Lung (tissue), 12 donors: ENCODE results near the gene CLN3. TPM values are rescaled to one million over a fixed set of nuclear protein-coding genes. Genes with fewer than 3 reads are reported as not detected.
"Not testable (repeated sequence)": the region's sequence is repeated elsewhere in the genome, so short reads cannot be mapped to it uniquely, and the experiment has no call there.

ENCODE experiments used
- ATAC-seq: fragments of 200-7000 bp; cut with Tn5 transposase; one replicate; pipeline ENCODE4 v1.9.1; 2020; ENCODE audit warnings: moderate number of reproducible peaks; ENCODE audit not compliant: insufficient read depth, low FRiP score
- DNase-seq, 3 donors: peaks; one replicate each; pipeline ENCODE4 v3.0.0-alpha.2; 2013 to 2017
- H3K27ac ChIP-seq, 2 donors: one replicate each; pipeline ENCODE4 v1.5.1; 2013; ENCODE audit warnings: mild to moderate bottlenecking in 2 of 2, moderate library complexity in 2 of 2, control low read depth in 1 of 2, inconsistent platforms in 1 of 2, low read depth in 1 of 2, low read length in 1 of 2
- H3K27me3 ChIP-seq, 3 donors: one replicate each; pipeline ENCODE4 v1.5.1; 2013; ENCODE audit warnings: low read length in 2 of 3; ENCODE audit not compliant: control insufficient read depth in 3 of 3, insufficient read depth in 3 of 3
- H3K36me3 ChIP-seq, 4 donors: one replicate each; pipeline ENCODE4 v1.5.1; 2013; ENCODE audit warnings: low read length in 4 of 4, mild to moderate bottlenecking in 1 of 4, moderate library complexity in 1 of 4; ENCODE audit not compliant: control insufficient read depth in 4 of 4, insufficient read depth in 4 of 4
- H3K4me1 ChIP-seq, 5 donors: one replicate each; pipeline ENCODE4 v1.5.1; 2013; ENCODE audit warnings: low read length in 5 of 5, mild to moderate bottlenecking in 2 of 5, moderate library complexity in 1 of 5; ENCODE audit not compliant: control insufficient read depth in 5 of 5, insufficient read depth in 5 of 5
- H3K4me3 ChIP-seq: one replicate; pipeline ENCODE4 v1.5.1; 2013; ENCODE audit warnings: mild to moderate bottlenecking, control low read depth, moderate library complexity
- H3K9ac ChIP-seq, 2 donors: one replicate each; pipeline ENCODE4 v1.5.1; 2013; ENCODE audit warnings: low read length in 2 of 2, control low read depth in 1 of 2; ENCODE audit not compliant: insufficient read depth in 1 of 2
- H3K9me3 ChIP-seq, 4 donors: one replicate each; pipeline ENCODE4 v1.5.1; 2013; ENCODE audit warnings: low read length in 3 of 4, mild to moderate bottlenecking in 1 of 4, moderate library complexity in 1 of 4; ENCODE audit not compliant: control insufficient read depth in 4 of 4, insufficient read depth in 3 of 4
- WGBS, 2 donors: extraction: QIAGEN DNeasy Blood & Tissue Kit; methylation state at CpG; one replicate each; pipeline ENCODE4 v1.1.7; 2013; 5-methylcytosine and 5-hydroxymethylcytosine counted together
- polyA plus RNA-seq, 2 donors: library from polyadenylated mRNA; stranded (reverse); fragments of 200-250 nt; gene quantifications; one replicate each; pipeline ENCODE4 v1.2.1, GENCODE V29; 2013
- total RNA-seq, 2 donors: library from RNA; depleted of rRNA in 1 of 2; stranded (reverse); fragments of >200 nt in 1 of 2; gene quantifications; one replicate each; pipeline ENCODE4 v1.2.1, GENCODE V29; 2014 to 2021
- TF ChIP-seq, protein P1 (sequence below): IDR thresholded peaks from 2 replicates; pipeline ENCODE4 v1.5.1; 2012; ENCODE audit warnings: mild to moderate bottlenecking; ENCODE audit errors: control extremely low read depth, extremely low read depth
- donor health status: control.
- donor health status: control.
- donor health status: Bipolar disorder and iron deficiency.
- donor health status: healthy.
- donor health status: DM: yes; HTN: yes; CAD: no.

The CLN3 gene
- total and polyA plus RNA-seq, 4 donors, result 42.4 to 64.8 (median 56.2) TPM

DNA sequence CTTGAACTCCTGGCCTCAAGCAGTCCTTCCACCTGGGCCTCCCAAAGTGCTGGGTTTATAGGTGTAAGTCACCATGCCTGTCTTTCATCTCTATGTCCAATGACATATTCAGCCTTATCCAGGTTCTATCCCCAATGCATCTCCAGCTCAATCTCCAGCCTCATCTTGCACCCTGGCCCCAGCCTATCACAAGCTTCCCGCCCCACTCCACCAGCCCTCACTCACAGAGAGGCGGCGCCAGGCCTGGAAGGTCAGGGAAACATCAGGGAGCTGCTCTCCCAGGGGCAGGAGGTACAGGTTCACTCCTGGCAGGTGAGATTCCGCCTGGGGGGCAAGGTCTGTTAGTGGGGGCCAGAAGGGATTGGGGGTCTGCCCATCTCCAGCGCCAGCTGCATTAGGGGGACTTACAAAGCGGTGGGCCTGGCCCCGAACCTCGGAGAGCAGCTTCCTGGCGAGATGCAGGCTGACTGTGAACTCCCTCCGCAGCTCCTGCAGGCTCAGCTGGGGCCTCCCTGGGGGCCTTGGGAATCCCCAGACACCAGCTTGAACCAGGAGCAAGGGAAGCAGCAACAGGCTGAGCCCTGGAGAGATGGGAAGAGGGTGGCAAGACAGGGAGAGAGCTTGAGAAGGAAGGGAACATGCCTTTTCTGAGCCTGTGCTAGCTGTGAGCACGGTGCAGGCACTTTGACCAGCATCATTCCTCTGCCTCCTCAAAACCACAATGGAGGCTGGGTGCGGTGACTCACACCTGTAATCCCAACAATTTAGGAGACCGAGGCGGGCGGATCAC lies 11.8 kb upstream of the CLN3 start:
- H3K4me1 ChIP-seq, result peaks cover 0 to 7% (median 0%) of the 10 kb centered on the region in 5 donors
- no peak for DNase-seq
- H3K27me3 ChIP-seq, result no peaks in the 10 kb centered on the region
- H3K36me3 ChIP-seq, result no peaks in the 10 kb centered on the region
- WGBS, 2 donors, result 82 to 88% methylated on average over 15 of the region's 15 CpGs
- no peak overlapping the region for H3K27ac ChIP-seq
- H3K9me3 ChIP-seq, result no peaks in the 10 kb centered on the region
- H3K9ac ChIP-seq, result no peak overlapping the region
- TF ChIP-seq, protein P1, sequence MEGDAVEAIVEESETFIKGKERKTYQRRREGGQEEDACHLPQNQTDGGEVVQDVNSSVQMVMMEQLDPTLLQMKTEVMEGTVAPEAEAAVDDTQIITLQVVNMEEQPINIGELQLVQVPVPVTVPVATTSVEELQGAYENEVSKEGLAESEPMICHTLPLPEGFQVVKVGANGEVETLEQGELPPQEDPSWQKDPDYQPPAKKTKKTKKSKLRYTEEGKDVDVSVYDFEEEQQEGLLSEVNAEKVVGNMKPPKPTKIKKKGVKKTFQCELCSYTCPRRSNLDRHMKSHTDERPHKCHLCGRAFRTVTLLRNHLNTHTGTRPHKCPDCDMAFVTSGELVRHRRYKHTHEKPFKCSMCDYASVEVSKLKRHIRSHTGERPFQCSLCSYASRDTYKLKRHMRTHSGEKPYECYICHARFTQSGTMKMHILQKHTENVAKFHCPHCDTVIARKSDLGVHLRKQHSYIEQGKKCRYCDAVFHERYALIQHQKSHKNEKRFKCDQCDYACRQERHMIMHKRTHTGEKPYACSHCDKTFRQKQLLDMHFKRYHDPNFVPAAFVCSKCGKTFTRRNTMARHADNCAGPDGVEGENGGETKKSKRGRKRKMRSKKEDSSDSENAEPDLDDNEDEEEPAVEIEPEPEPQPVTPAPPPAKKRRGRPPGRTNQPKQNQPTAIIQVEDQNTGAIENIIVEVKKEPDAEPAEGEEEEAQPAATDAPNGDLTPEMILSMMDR, result no peak
- ATAC-seq, result no peak
- H3K4me3 ChIP-seq, result no peak overlapping the region

DNA sequence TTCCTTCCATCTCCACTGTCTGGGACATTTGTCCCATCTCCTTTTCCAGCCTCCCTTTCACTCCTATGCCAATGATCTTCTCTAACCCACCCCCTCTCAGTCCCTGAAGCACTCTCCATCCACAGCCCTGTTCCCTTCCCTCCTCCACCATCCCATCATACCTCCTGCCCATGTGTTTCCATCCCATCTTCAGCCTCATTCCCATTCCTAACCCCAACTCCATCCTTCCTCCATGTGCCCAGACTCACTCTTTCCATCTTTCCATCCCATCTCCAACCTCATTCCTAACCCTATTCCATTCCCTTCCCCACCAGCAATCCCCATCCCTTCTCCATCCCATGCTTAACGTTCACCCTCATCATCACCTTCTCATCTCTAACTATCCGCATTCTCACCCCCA lies 10.4 kb upstream of the CLN3 start:
- peaks cover 0 to 4% (median 0%) of the 10 kb centered on the region in 5 donors for H3K4me1 ChIP-seq
- H3K9me3 ChIP-seq, result no peaks in the 10 kb centered on the region
- no peaks in the 10 kb centered on the region for H3K27me3 ChIP-seq
- H3K4me3 ChIP-seq, result no peak overlapping the region
- ATAC-seq, result no peak
- no peak for DNase-seq
- TF ChIP-seq, protein P1, result no peak
- WGBS, 2 donors, result 68 to 70% methylated on average over 2 of the region's 2 CpGs
- H3K9ac ChIP-seq, result no peak overlapping the region
- H3K36me3 ChIP-seq, result no peaks in the 10 kb centered on the region
- H3K27ac ChIP-seq, result no peak overlapping the region

DNA sequence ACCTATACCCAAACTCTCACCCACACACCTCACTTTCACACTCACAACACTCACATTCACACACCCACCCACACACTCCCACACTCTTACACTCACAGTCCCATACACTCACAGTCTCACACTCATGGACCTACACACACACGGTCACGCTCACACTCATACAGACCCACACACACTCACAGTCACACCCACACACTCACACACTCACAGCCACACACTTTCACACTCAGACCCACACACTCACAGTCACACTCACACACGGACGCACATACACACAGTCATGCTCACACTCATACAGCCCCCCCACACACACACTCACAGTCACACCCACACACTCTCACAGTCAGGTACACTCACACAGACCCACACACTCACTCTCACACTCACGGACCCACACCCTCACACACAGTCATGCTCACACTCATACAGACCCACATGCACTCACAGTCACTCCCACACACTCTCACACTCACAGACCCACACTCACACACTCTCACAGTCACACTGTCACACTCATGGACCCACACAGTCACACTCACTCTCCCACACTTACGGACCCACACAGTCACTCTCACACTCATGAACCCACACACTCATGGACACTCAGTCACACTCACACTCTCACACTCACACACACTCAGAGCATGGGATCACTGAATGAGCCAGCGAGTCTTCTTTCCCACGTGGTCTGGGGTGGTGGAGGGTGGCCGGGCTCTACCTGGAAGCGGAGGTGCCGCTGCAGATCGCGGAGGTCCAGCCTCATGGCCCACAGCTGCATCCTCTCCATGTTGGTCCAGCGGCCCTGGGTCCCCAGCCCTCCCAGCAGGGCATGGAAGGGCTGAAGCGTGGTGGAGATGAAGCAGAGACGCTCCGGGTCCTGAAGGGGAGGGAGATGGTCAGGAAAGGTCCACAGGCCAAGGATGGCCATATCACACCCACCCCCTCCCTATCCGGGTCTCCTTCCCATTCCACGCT lies 9.7 kb upstream of the CLN3 start:
- no peak for DNase-seq
- Histone ChIP-seq H3K4me1 (peaks cover 0 to 4% (median 0%) of the 10 kb centered on the region in 5 donors), H3K27me3 (no peaks in the 10 kb centered on the region), H3K9ac (no peak overlapping the region), H3K9me3 (no peaks in the 10 kb centered on the region), H3K27ac (no peak overlapping the region), H3K4me3 (no peak overlapping the region), H3K36me3 (no peaks in the 10 kb centered on the region)
- no peak for ATAC-seq
- WGBS, 2 donors, result 86 to 91% methylated on average over 19 of the region's 19 CpGs
- TF ChIP-seq, protein P1, result no peak

DNA sequence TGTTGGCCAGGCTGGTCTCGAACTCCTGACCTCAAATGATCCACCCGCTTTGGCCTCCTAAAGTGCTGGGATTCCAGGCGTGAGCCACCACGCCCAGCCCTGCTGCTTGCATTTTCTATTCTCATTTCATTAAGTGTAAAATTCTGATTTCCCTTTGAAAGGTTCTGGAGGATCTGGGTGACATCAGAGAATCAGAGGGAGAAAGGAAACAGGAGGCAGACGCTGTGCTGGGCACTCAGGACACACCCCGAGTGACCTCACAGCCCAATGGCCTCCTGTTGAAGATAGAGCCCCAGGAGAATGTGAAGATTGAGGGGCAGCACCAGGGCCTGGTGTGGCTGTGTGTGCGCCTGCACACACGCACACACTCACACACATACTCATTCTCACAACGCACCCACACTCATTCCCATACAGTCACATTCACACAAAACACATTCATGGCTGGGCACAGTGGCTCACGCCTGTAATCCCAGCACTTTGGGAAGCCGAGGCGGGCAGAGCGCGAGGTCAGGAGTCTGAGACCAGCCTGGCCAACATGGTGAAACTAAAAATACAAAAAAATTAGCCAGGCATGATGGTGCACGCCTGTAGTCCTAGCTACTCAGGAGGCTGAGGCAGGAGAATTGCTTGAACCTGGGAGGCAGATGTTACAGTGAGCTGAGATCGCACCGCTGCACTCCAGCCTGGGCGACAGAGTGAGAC lies 8.8 kb upstream of the CLN3 start:
- not testable (repeated sequence) for DNase-seq, H3K27ac ChIP-seq, H3K9me3 ChIP-seq, H3K36me3 ChIP-seq, H3K4me1 ChIP-seq, H3K4me3 ChIP-seq, ATAC-seq, H3K9ac ChIP-seq, H3K27me3 ChIP-seq
- 82 to 89% methylated on average over 18 of the region's 18 CpGs for WGBS, 2 donors
